Ecto neural progenitor cell (in vitro differentiated cells): Measurements from ENCODE around the gene PANX3.

Experiments used
- DNase-seq: peaks from one replicate; pipeline ENCODE4 v3.0.0-alpha.2; 2018; ENCODE audit warnings: low spot score

The PANX3 gene

GRCh38 chr11:124612567-124613246 lies 1.5 kb downstream of the PANX3 start:
- no peak for DNase-seq

- no peak for DNase-seq
Measured at GRCh38 chr11:124618863-124619262, 7.6 kb downstream of the PANX3 start.

DNA sequence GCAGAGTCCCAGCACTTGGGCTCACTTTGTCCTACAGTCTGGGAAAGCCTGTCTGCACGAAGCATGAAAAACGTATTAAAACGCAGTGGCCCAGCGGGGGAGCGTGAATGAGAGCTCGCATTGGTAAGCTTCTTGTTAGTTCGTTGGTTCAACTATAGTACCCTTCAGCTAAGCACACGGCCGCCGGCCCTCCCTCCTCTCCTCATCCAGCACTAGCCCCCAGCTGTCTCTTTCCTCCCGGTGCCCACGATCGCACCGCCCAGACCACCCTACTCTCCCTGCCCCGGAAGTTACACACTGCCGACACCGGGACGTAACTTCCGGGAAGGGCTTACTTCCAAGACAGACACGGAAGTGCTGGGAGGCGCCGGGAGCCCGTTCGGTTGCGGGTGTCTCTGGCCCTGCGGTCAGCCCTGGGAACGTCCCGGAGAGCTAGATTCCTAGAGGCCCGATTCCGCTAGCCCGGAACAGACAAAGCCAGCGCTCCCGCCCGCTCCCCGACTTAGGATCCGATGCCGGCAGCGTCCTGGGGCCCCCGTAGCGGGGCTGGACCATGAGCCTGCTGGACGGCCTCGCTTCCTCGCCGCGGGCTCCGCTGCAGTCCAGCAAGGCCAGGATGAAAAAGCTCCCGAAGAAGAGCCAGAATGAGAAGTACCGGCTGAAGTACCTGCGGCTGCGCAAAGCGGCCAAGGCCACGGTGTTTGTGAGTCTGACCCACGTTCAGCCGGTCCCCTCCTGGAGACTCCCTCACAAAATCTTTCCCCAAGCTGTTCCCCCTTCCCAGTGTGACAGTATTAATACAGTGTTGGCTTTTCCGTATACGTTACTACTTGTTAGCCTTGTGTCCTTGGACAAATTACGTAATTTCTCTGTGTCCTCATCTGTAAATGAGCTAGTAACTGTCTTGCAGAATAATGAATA lies 11.6 kb downstream of the PANX3 start, which contains the start of gene TBRG1:
TSS of gene TBRG1 (plus strand) at position 334 of the 921 bp plus-strand sequence. CDS start at position 554, 220 bp downstream.
- peak; percentile 92 for DNase-seq

DNA sequence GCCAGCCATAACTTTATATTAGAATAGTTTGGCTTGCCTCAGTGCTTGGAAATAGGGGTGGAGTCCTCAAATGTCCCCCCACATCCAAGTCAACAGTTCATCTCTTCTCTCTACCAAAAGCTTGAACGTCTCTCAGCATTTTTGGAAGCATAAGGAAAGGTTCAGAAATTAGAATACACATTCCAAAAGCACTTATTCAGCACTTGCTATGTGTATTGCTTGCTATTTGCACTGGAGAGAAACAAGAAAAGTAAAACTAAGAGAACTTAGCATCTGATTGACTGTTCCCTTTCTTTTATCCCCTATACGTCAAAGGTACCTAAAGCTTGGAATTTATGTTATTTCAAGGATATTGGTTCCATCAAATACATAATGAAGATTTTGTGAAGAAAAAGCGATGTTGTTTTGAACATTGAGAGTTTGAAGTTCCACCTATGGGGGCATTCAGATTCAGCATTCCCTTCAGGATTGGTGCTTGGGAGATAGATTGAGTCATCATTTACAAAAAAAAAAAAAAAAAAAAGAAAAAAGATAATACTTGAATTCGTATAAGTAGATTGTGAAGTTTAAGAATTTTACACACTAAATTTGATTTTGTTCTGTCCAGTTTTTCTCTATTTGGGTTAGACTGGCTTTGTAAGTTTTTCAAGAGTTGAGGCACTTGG lies 12.8 kb downstream of the PANX3 start:
- DNase-seq: no peak

DNA sequence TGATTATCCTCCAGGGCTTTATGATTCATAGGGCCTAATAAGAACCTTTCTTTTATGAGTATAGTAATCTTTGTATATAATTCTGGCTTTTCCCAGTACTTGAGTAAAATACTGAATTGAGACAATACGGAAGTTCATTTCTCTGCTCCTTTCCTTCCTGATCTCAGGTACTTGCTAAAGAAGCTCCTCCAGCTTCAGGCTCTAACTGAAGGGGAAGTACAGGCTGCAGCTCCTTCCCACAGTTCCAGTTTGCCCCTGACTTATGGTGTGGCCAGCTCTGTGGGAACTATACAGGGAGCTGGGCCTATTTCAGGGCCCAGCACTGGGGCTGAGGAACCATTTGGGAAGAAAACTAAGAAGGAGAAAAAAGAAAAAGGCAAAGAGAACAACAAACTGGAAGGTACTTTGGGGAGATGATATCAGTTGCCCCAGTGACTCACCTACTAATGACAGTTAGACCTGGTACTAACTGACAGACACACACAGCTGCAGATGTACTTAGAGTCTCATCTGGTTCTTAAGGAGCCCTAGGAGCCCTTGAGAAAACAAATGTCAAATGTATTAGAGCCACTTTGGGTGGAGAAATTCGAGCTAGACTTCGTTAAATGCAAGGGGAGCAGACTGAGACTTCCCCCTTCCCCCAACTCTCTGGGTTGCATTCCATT lies 14.4 kb downstream of the PANX3 start:
- DNase-seq: no peak

GRCh38 chr11:124627546-124627945 lies 16.3 kb downstream of the PANX3 start:
- DNase-seq: no peak

GRCh38 chr11:124629961-124630360 lies 18.7 kb downstream of the PANX3 start:
- DNase-seq: no peak

- DNase-seq: no peak
Measured at GRCh38 chr11:124633355-124633754, 22.1 kb downstream of the PANX3 start.

DNA sequence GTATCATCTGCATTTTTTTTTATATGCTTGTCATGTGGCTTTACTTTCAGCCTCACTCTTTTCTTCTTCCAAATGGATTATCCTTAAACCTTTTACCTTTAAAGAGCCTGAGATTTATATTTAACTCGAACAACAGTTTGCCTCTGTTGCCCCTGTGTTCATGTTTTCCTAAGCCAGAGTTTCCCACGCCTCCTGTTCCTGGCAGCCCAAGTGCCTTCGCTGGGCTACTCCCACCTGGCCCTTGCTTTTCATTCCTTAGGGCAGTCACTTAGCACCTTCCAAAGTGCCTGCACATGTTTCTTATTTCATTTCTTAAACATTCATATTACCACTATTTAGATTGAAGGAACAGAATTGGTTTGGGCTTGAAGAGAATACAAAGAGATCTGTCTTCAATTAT lies 24.7 kb downstream of the PANX3 start:
- no peak for DNase-seq

GRCh38 chr11:124638500-124638899 lies 27.3 kb downstream of the PANX3 start:
- no peak for DNase-seq

DNA sequence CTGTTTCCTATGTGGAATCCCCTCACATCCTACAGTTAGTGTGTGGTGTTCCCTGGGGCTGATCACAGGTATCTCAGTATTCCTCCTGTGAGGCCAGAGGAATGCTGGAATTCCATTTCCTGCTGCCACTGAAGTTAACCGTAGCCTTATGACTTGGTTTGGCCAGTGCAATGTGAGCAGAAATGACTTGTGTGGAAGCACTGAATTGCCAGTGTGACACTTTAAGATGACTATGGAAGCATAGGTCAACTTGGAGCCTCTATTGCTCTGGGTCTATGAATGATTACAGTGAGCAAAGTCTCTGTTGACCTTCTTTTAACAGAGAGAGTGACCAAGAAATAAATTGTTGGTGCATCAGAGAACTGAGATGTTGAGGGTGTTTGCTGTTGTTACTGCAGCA lies 28.0 kb downstream of the PANX3 start:
- DNase-seq: no peak

DNA sequence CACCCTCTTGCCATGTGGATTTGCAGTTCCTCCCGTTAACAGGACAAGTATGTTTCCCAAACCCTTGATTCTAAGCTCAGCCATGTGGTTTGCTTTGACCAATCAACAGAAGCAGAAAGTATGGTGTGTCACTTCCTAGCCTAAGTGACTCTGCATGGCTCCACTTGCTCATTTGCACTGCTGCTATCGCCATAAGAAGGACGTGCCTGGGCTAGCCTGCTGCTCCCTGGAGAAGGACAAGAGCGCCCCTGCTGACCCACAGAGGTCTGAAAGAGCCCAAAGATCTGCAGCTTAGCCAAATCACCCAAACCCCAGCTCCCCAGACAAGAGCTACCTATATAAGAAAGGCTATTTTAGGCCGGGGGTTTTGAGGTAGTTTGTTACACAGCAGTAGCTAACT lies 29.4 kb downstream of the PANX3 start:
- no peak for DNase-seq

- DNase-seq: no peak
Measured at GRCh38 chr11:124642628-124643027, 31.4 kb downstream of the PANX3 start.

DNA sequence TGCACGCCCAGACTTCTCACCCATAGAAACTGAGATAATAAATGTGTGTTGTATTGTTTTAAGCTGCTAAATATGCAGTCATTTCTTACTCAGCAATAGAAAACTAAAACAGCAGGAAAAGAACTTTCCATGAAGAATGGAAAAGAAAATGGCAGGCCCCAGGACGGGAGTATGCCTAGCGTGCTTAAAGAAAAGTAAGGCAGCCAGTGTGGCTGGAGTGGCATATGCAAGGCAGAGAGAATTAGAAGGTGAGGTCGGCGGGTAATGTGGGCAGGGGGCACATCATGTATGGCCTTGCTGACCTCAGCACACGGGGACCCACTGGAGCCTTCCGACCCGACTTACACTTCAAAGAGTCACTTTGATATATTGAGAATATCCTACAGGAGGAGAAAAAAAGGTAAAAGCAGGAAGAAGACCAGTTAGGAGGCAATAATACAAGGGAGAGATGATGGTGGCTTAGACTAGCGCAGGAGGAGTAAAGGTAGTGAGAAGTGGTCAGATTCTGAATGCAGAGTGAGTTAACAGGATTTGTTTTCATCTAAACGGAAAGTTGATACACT lies 31.9 kb downstream of the PANX3 start:
- DNase-seq: no peak

DNA sequence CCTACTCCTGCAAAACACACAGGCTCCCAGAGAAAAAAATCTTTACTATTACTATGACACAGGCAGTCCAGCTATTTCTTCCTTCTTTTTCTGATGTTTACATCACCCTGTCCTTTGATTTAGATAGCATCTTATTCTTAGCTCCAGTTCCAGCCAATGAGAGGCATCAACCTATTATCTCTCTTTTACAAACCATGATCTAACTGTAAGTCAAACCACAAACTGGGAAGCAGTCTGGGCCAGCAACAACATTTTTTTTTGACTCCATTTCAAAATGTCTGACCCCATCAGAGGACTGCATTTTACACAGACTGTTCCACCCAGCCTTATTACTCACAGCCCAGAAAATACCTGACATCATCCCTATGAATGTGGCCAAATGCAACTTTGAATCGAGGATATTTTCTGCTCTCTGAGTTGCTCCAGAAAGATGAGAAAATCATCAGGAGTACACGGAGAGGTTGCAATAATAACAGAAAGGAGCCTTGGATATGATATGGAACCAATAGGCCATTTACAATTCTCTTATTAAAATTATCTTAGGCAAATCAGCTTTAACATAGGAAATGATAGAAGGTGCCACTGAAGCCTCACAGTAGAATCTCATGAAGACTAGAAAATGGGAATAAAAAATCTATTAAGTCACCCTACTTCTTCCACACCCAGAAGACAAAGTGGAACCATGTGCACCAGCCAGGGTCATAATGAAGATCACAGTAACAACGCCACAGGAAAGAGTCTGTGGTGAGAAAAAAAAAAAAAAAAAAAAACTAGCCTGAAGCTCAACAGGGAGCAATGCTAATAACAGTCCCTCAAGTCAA lies 32.6 kb downstream of the PANX3 start:
- no peak for DNase-seq

- DNase-seq: peak; percentile 79
Measured at GRCh38 chr11:124644426-124645280, 33.4 kb downstream of the PANX3 start.

DNA sequence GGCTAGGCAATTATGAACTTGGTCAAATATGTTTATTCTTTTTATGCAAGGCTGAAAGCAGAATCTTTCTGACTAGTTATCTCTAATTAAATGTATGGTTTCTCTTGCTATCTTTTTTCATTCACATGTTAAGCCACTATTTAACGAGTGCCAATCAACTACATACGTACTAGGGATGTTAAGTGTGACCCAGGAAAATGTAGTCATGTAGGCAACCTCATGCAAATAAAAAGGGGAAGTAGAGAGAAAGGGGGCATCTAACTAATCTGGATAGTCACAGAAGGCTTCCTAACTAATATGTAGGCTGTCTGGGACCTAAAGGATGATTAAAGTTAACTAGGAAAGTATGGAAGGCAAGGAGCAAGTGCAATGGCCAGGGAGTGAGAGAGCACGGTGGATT lies 34.9 kb downstream of the PANX3 start:
- no peak for DNase-seq

GRCh38 chr11:124648610-124649009 lies 37.4 kb downstream of the PANX3 start:
- DNase-seq: no peak

DNA sequence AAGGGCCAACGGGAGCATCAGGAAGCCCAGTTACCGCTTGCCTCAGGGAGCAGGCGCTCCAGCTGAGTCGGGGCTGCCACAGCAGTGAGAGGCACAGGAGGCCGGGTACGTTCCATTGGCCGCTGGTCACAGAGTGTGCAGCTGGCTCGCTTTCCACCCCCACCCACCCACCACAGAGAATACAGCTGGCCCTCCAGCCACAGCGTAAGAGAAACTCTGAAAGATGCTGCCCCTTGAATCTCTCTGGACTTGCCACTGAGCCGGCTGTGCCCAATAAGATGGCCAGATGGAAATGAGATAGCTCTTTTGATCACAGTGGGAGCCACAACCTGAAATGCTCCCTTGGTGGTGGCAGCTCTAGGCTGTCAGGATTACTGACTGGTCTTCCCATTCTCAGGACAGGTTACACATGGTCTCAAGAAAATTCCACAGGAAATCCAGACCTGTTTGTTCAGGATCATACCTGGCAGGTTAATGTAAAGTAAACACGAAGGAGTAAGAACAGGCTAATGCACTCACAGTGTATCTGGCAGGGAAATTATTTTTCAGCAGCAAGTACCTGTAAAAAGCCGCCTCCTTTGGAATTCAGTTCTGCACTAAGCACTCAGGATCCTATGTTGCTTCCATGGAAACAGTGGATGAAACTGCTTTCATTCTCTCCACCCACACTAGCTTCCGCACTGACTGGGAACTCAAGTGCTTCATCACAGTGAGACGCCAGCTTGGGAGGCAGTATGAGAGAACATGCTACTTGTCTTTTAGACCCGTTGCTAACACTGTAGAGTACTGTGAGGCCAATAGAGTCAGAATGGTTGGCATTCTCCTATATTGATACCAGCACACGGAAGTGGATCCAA lies 45.8 kb downstream of the PANX3 start:
- peak; percentile 65 for DNase-seq
